Activated naive CD8-positive, alpha-beta T cell treated with anti-CD3 and anti-CD28 coated beads, Interleukin-2, amount 50 U/mL, for 16 hours (primary cell): ENCODE data around the gene PDE9A.

Source experiments
- DNase-seq: peaks from one replicate; pipeline ENCODE4 v3.0.0-alpha.2; 2020; ENCODE audit warnings: low read depth, low spot score

The PDE9A gene

GRCh38 chr21:42685954-42686500 lies 32.6 kb downstream of the PDE9A start:
- DNase-seq, result no peak

DNA sequence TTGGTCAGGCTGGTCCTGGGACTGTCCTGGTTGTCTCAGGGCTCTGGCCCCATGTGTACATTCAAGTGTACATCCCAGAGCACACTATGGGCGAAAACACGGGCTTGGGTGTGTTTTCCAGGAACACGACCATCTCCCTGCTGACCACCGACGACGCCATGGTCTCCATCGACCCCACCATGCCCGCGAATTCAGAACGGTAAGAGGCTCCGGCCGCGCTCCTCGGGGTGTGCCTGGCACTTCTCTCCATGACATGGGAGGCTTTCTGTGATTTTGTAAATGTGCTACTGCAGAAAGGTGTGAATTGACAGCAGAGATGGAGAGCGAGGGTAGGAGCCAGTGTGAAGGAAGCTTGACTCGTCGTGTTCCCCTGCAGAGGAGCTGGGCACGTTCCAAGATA lies 34.4 kb downstream of the PDE9A start:
- no peak for DNase-seq

- DNase-seq, result no peak
These were observed 34.9 kb downstream of the PDE9A start for GRCh38 chr21:42688226-42688840.

DNA sequence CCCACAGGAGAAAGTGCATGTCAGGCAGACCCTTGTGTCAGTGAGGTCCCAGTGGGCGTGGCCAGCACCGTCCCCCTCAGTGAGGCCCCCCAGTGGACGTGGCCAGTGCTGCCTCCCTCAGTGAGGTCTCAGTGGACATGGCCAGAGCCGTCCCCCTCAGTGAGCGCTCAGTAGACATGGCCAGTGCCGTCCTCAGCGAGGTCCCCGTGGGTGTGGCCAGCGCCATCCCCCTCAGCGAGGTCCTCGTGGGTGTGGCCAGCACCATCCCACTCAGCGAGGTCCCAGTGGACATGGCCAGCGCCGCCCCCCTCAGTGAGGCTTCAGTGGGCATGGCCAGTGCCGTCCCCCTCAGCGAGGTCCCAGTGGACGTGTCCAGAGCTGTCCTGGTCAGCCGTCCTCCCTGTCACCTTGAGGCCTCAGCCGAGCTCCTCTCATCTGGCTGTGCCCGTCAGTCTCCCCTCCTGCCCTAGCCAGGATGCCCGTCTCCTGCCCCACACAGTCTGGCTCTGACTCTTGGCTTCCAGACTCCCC lies 35.5 kb downstream of the PDE9A start:
- DNase-seq, result no peak

DNA sequence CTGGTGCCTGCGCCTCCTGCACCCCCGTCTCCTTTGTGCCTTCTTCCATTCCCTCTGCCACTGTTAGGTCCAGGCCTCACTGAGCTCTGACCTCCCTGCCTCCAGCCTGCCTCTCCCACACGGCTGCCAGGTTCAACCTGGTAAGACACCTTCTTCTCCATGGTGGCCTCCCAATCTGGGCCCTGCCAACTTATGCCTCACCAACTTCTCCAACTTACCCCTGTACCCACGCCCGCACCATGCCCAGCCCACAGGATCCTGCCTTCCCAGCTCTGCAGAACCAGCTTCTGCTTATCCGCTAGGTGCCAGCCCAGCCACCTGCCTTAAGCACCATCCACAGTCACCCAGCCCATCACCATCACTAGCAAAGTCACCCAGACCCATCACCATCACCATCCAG lies 37.2 kb downstream of the PDE9A start:
- no peak for DNase-seq

DNA sequence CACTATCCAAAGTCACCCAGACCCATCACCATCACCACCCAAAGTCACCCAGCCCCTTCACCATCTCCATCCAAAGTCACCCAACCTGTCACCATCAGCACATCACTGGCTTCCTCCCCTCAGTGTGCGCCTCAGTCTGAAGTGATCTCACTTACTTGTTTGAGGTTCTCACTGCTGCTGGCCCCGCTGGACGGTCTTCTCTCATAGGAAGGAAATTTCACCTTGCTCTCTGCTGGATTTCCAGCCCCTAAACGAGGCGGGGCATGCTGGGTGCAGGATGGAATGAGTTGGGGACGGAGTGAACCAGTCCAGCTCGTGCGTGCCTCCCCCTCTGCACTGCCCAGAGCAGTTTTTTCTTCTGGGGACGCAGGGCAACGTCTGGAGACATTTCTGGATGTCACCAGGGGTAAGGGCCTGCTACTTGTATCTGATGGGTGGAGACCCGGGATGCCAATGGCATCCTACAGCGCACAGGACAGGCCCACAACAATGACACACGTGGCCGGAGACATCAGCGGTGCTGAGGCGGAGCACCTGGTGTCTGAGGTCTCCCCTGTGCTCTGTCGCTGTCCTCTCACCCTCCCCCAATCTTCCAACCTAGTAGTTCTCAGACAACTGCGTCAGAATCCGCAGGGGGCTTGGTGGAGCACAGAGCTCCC lies 38.6 kb downstream of the PDE9A start:
- no peak for DNase-seq

DNA sequence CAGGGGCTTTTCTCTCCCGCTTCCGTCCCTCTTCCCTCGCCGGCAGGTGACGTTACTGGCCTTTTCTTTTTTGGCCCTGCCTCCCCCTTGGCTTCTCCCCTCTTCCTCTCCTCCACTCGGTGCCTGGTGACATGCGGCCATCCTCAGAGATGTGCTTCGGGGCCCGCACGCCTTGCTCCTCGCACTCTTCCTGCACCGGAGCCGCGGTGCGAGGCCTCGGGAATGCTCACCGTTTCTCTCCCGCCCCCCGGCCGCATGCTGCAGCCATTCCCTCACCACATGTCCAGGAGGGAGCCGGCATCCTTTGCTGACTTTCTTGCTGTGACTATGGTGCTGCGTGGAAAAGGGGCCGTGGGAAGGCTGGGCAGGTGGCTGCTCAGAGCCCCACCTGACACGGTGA lies 39.3 kb downstream of the PDE9A start:
- no peak for DNase-seq

DNA sequence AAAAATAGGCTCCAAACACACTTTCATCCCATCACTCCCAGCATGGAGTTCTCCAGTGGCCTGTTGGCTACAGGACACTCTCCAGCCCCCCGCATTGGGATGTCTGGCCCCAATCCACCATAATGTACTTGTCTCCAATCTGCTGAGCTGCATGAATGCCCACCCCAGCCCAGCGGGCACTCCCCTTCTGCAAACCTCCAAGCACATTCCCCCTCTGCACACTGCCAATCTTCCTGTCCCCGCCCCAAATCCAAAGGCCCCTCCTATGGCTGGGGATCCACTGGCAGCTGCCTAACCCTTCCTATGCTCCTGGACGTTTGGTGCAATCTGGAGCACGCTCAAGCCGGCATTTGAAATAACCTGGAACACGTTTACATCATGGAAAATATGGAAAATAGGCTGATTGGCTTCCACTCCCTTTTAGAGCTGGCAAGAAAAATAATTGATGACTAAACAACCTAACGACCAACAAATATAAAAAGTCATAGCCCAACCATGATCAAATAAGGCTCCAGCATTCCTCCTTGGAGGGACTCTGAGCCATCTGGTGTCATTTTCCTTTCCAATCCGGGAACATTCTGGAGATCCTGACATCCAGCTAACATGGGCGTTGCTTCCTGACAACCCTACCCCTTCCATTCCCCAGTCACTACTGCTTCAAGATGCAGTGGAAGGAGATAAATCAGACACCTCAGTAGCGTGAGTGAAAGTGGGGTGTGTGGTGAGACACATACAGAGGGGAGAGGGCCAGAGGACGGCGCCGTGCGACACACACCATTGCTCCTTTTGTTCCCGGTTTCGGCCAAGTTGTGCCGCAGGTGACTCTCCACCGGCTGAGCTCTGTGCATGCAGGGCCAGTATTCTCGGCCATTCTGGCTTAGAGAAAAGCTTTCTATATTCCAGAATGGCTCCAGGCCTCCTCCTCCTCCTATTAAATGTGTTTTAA lies 41.6 kb downstream of the PDE9A start:
- no peak for DNase-seq

DNA sequence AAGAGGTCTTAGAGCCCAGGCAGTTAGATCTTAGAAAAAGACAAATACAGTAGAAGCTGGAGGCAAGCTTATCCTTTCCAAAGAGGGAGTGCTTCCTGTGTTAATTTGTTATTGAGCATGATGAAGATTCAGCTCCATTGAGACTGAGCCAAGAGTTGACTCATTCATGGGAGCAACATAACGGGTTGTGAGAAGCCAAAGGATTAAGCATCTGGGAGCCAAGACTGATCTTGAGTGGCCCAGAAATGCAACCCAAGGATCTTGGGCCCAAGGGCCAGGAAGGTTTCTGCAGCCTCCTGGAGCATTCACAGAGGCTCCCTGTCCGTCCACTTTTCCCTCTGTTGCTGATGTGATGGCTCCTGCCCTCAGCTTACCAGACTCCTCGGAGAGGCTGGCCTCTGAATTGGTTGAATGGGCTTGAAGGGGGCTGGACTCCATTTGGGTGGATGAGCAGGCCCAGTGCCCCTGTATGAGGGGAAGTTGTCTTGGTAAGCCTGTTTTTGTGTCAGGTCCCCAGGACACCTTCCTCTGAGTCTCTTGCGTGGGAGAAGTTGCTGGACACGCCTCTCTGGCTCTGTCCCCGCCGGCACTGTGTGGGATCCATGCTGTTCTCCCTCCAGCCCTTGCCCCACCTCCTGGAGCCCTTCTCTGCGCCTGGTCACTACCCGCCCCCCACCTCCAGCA lies 42.4 kb downstream of the PDE9A start:
- no peak for DNase-seq

DNA sequence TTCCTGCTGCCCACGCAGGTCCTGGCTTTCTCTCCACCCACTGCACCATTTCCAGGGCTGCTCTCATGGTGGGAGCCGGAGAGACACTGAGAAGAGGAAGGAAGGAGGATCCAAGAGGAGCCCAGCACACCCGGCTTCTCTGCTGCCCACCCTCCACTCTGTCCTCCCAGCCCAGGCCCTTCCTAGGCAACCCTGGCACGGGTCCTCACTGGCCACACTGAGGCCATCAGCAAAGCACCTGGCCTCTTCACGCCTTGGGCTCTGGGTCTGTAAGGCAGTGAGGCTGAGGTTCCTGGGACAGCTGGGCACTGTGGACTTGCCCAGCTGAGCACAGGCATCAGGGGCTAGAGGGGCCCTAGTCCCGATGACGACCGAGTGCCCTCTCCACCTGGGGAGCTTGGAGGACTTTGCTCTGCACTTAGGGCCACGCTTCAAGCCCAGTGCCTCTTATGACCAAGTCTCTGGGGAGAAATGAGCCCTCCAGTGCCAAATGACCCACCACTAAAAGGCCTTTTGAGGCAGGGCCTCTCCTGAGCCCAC lies 43.1 kb downstream of the PDE9A start:
- DNase-seq, result no peak

DNA sequence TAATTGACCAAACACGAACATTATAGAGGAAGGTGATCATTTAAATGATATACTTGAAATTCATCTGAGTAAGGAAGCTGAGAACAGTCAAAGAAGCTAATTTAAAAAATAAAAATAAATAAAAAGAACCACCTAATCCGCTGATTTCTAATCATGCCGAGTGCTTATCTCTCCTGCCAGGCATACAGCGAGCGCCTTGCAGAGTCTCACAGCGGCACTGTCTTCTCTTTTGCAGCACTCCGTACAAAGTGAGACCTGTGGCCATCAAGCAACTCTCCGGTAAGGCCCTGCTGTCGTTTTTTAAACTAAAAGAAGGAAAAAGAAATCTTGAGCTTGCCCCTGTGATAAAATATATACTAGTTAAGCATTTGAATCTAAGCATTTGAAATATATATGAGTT lies 45.3 kb downstream of the PDE9A start:
- no peak for DNase-seq

- DNase-seq, result no peak
These were observed 45.8 kb downstream of the PDE9A start for GRCh38 chr21:42699196-42699595.

DNA sequence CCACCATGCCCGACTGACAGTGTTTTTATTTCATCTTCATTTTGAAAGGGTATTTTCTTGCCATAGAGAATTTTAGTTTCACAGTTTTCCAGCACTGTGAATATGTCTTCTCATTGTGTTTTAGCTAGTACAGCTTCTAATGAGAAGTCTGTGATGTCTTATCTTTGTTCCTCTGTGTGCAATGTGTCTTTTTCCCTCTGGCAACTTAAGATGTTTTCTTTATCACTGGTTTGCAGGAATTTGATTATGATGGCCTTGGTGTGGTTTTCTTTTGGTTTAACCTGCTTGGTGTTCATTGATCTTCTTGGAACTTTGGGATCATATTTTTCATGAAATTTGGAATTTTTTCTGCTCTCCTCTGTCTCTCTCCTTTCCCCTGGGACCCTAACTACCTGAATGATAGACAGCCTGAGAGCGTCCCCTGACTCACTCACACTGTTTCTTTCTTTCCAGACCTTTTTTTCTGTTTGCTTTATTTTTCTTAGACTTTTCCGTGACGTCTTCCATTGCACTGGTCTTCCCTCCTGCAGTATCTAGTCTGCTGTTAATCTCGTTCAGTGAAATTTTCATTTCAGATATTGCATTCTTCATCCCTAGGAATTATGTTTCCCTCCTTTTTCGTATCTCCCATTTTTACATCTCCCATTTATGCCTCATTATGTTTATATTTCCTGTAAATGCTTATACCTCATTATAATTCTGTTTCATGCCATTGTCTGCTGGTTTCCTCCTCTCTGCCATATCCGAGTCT lies 48.5 kb downstream of the PDE9A start:
- DNase-seq, result no peak

GRCh38 chr21:42702720-42703119 lies 49.3 kb downstream of the PDE9A start:
- DNase-seq, result no peak

GRCh38 chr21:42703136-42703908 lies 49.9 kb downstream of the PDE9A start:
- DNase-seq, result no peak

- DNase-seq, result no peak
These were observed 50.5 kb downstream of the PDE9A start for GRCh38 chr21:42703965-42704364.

DNA sequence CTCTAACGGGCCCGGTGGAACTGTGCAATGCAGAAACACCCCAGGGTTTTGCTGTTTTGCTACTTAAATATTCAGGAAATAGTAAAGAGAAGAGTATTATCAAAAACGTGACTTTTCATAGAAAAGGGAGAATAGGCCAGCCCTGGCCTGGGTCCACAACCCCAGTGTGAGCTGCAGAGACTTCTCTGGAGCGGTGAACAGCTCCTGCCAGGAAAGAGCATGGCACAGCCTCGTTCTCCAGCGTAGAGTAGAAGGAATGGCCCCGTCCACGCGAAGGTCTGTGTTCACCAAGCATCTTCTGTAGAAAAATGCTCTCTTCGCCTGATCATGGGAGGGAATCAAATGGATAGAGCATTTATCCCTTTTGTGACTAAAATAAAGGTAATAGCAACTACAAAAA lies 51.4 kb downstream of the PDE9A start:
- DNase-seq, result no peak

GRCh38 chr21:42705346-42705745 lies 51.9 kb downstream of the PDE9A start:
- no peak for DNase-seq

DNA sequence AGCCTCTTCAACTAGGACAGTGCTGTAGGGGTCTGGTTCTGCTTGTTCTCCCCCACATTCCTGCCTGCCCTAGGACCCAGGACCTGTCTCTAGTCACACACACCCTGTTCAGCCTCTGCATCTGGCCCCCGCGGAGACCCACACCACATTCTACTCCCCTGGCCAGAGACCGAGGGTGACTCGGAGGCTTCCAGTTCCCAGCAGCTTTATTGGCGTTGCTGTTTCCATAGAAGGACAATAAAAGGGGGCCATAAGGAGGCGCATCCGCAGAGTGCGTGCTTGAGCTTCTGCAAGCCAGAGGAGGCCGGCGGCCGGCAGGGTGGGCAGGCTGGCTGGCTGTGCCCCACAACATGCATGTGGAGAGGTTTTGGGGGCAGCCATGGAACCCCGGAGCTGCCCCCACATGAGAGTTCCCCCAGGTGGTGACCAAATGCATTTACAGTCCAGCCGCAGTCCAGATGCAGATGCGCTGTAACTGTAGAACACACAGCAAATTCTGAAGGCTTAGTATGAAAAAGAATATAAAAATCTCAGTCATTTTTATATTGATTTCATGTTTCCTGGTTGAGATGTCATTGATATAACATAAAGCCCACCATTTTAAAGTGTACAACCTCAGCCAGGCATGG lies 52.4 kb downstream of the PDE9A start:
- no peak for DNase-seq
